Epidermal melanocyte (primary cell): ENCODE measurements around the gene KATNAL1.

ENCODE experiments used
- DNase-seq: peaks from one replicate; pipeline ENCODE4 v3.0.0; 2011; ENCODE audit warnings: low spot score; ENCODE audit not compliant: insufficient read length

Gene KATNAL1

GRCh38 chr13:30307194-30307970 lies at the start of gene KATNAL1:
Gene KATNAL1, minus strand, starts transcription at chr13:30307551. Its CDS starts 23,774 bp downstream, at chr13:30283777.
- peak; percentile 69 for DNase-seq

GRCh38 chr13:30355839-30356238 lies 48.5 kb upstream of the KATNAL1 start:
- no peak for DNase-seq

GRCh38 chr13:30355384-30355699 lies 48.0 kb upstream of the KATNAL1 start:
- no peak for DNase-seq

- no peak for DNase-seq
Measured at GRCh38 chr13:30354493-30355383, 47.4 kb upstream of the KATNAL1 start.

- no peak for DNase-seq
Measured at GRCh38 chr13:30353471-30354215, 46.3 kb upstream of the KATNAL1 start.

GRCh38 chr13:30353060-30353459 lies 45.7 kb upstream of the KATNAL1 start:
- DNase-seq, result no peak

GRCh38 chr13:30352121-30352520 lies 44.8 kb upstream of the KATNAL1 start:
- DNase-seq, result no peak

GRCh38 chr13:30346789-30347167 lies 39.4 kb upstream of the KATNAL1 start:
- DNase-seq, result no peak

GRCh38 chr13:30346153-30346788 lies 38.9 kb upstream of the KATNAL1 start:
- DNase-seq, result no peak

- DNase-seq, result no peak
Measured at GRCh38 chr13:30345426-30346100, 38.2 kb upstream of the KATNAL1 start.

GRCh38 chr13:30341815-30342570 lies 34.6 kb upstream of the KATNAL1 start:
- peak; percentile 73 for DNase-seq

- peak; percentile 47 for DNase-seq
Measured at GRCh38 chr13:30340331-30341250, 33.2 kb upstream of the KATNAL1 start.

GRCh38 chr13:30339738-30340330 lies 32.5 kb upstream of the KATNAL1 start:
- DNase-seq, result no peak

- no peak for DNase-seq
Measured at GRCh38 chr13:30338952-30339351, 31.6 kb upstream of the KATNAL1 start.

- no peak for DNase-seq
Measured at GRCh38 chr13:30338331-30338851, 31.0 kb upstream of the KATNAL1 start.

- no peak for DNase-seq
Measured at GRCh38 chr13:30337061-30337610, 29.8 kb upstream of the KATNAL1 start.

GRCh38 chr13:30334663-30335386 lies 27.5 kb upstream of the KATNAL1 start:
- no peak for DNase-seq
